ENCODE measurements around the gene TOX2. TPM values are rescaled to one million over a fixed set of nuclear protein-coding genes. Genes with fewer than 3 reads are reported as not detected.

The TOX2 gene
- total and polyA plus RNA-seq, 9 donors, result 0.69 to 5.6 (median 1.8) TPM

- no peaks in the 10 kb centered on the region for H3K4me1 ChIP-seq (ENCODE audit: insufficient read depth)
These were observed 197.2 kb downstream of the TOX2 start for GRCh38 chr20:44111712-44112335.

GRCh38 chr20:44112456-44112855, 197.8 kb downstream of the TOX2 start:
- DNase-seq, result no peak
- Histone ChIP-seq H3K4me3 (no peak overlapping the region), H3K36me3 (no peaks in the 10 kb centered on the region), H3K27ac (no peak overlapping the region), H3K27me3 (no peaks in the 10 kb centered on the region), H3K9me3 (no peaks in the 10 kb centered on the region), H3K4me1 (ENCODE audit: insufficient read depth) (no peaks in the 10 kb centered on the region)
- intact Hi-C loops (cut with DNase I), result loop anchor here in 2 of 4 donors (5.0 to 10.0 kb wide), 2 partner anchors 72 to 200 kb away; partner anchors contain the start of genes FITM2 (in 1 of the 2) and JPH2 (in 1 of the 2)
- TF ChIP-seq EP300 (IDR thresholded peaks at IDR 0.05) (no peak), POLR2A (IDR thresholded peaks at IDR 0.05) (no peak), CTCF (IDR thresholded peaks at IDR 0.05) (no peak)
- WGBS, 3 donors, result 69 to 89% (median 84%) methylated on average over 6 of the region's 6 CpGs

More at GRCh38 chr20:44111712-44112335, 197.2 kb downstream of the TOX2 start:
- Histone ChIP-seq H3K27me3 (no peaks in the 10 kb centered on the region), H3K9me3 (no peaks in the 10 kb centered on the region), H3K27ac (no peak overlapping the region), H3K4me3 (no peak overlapping the region), H3K36me3 (no peaks in the 10 kb centered on the region)
- TF ChIP-seq EP300 (IDR thresholded peaks at IDR 0.05) (no peak), CTCF (IDR thresholded peaks at IDR 0.05) (no peak), POLR2A (IDR thresholded peaks at IDR 0.05) (no peak)
- intact Hi-C loops (cut with DNase I), result loop anchor here in 2 of 4 donors (5.0 to 10.0 kb wide), 2 partner anchors 73 to 200 kb away; partner anchors contain the start of genes FITM2 (in 1 of the 2) and JPH2 (in 1 of the 2)
- 18 to 26% (median 20%) methylated on average over 6 of the region's 6 CpGs for WGBS, 3 donors
- no peak for DNase-seq

GRCh38 chr20:44112889-44113617, 198.4 kb downstream of the TOX2 start:
- no peak overlapping the region for H3K27ac ChIP-seq

GRCh38 chr20:44113618-44114376, 199.1 kb downstream of the TOX2 start:
- H3K4me3 ChIP-seq, result no peak overlapping the region
- intact Hi-C loops (cut with DNase I), result loop anchor here in 2 of 4 donors (5.0 to 10.0 kb wide), 2 partner anchors 71 to 199 kb away; partner anchors contain the start of genes FITM2 (in 1 of the 2) and JPH2 (in 1 of the 2)
- 67 to 73% (median 69%) methylated on average over 8 of the region's 8 CpGs for WGBS, 3 donors
- no peaks in the 10 kb centered on the region for H3K4me1 ChIP-seq (ENCODE audit: insufficient read depth)
- H3K9me3 ChIP-seq, result no peaks in the 10 kb centered on the region
- no peak for TF ChIP-seq CTCF (IDR thresholded peaks at IDR 0.05)
- no peak for TF ChIP-seq EP300 (IDR thresholded peaks at IDR 0.05)
- TF ChIP-seq POLR2A (IDR thresholded peaks at IDR 0.05), result no peak
- no peak for DNase-seq
- no peaks in the 10 kb centered on the region for H3K27me3 ChIP-seq
- H3K27ac ChIP-seq, result no peak overlapping the region
- H3K36me3 ChIP-seq, result no peaks in the 10 kb centered on the region

More at GRCh38 chr20:44112889-44113617, 198.4 kb downstream of the TOX2 start:
- no peaks in the 10 kb centered on the region for H3K4me1 ChIP-seq (ENCODE audit: insufficient read depth)
- H3K27me3 ChIP-seq, result no peaks in the 10 kb centered on the region
- no peaks in the 10 kb centered on the region for H3K9me3 ChIP-seq
- WGBS, 3 donors, result 72 to 84% (median 80%) methylated on average over 7 of the region's 7 CpGs
- TF ChIP-seq POLR2A (IDR thresholded peaks at IDR 0.05), result no peak
- H3K4me3 ChIP-seq, result no peak overlapping the region
- intact Hi-C loops (cut with DNase I), result loop anchor here in 2 of 4 donors (5.0 to 10.0 kb wide), 2 partner anchors 72 to 199 kb away; partner anchors contain the start of genes FITM2 (in 1 of the 2) and JPH2 (in 1 of the 2)
- DNase-seq, result no peak
- H3K36me3 ChIP-seq, result no peaks in the 10 kb centered on the region

Measured in ovary (tissue), 9 donors.